Fibroblast of lung (primary cell): Measurements from ENCODE around the gene TSPAN11. TPM values are rescaled to one million over a fixed set of nuclear protein-coding genes. Genes with fewer than 3 reads are reported as not detected.
"Not testable (repeated sequence)": the region's sequence is repeated elsewhere in the genome, so short reads cannot be mapped to it uniquely, and the experiment has no call there.

Experiments
- DNase-seq, 2 donors: peaks; one replicate each; pipeline versions ENCODE4 v3.0.0 to v3.0.0-alpha.2; 2010; ENCODE audit warnings: low read depth in 2 of 2
- H2AFZ ChIP-seq: 2 replicates; pipeline ENCODE4 v1.5.1; 2012; ENCODE audit warnings: low read length, control low read depth, inconsistent platforms
- H3K27ac ChIP-seq: 2 replicates; pipeline ENCODE4 v1.5.1; 2011; ENCODE audit warnings: low read length, control low read depth; ENCODE audit not compliant: insufficient read depth
- H3K27me3 ChIP-seq: 2 replicates; pipeline ENCODE4 v1.5.1; 2011; ENCODE audit warnings: mild to moderate bottlenecking, low read length; ENCODE audit not compliant: control insufficient read depth, insufficient read depth
- H3K36me3 ChIP-seq: 2 replicates; pipeline ENCODE4 v1.5.1; 2011; ENCODE audit warnings: low read length; ENCODE audit not compliant: control insufficient read depth, insufficient read depth
- H3K4me1 ChIP-seq: 2 replicates; pipeline ENCODE4 v1.5.1; 2011; ENCODE audit warnings: low read length; ENCODE audit not compliant: control insufficient read depth, insufficient read depth; ENCODE audit errors: extremely low read depth
- H3K4me2 ChIP-seq: 2 replicates; pipeline ENCODE4 v1.5.1; 2011; ENCODE audit warnings: low read length, control low read depth; ENCODE audit not compliant: insufficient read depth; ENCODE audit errors: extremely low read depth
- H3K4me3 ChIP-seq, 4 experiments: fragments of 200-600 bp in 1 of 4; sonication (generic) in 1 of 4; replicated peaks in 1 of 4; 2 replicates each; pipeline ENCODE4 v1.5.1; 2011 to 2016; ENCODE audit warnings: low read length in 4 of 4, low read depth in 3 of 4, mild to moderate bottlenecking in 3 of 4, control low read depth in 2 of 4, inconsistent platforms in 1 of 4, mixed read lengths in 1 of 4; ENCODE audit not compliant: insufficient read depth in 1 of 4; ENCODE audit errors: control extremely low read depth in 1 of 4
- H3K79me2 ChIP-seq: 2 replicates; pipeline ENCODE4 v1.5.1; 2012; ENCODE audit warnings: mild to moderate bottlenecking, low read length, inconsistent platforms; ENCODE audit not compliant: control insufficient read depth, insufficient read depth
- H3K9ac ChIP-seq: 2 replicates; pipeline ENCODE4 v1.5.1; 2011; ENCODE audit warnings: mild to moderate bottlenecking, low read length, control low read depth; ENCODE audit not compliant: insufficient read depth
- H3K9me3 ChIP-seq: 2 replicates; pipeline ENCODE4 v1.5.1; 2012; ENCODE audit warnings: low read depth, low read length; ENCODE audit not compliant: control insufficient read depth, insufficient read depth
- H4K20me1 ChIP-seq: 2 replicates; pipeline ENCODE4 v1.5.1; 2011; ENCODE audit warnings: low read length; ENCODE audit not compliant: control insufficient read depth, insufficient read depth; ENCODE audit errors: extremely low read depth
- CTCF ChIP-seq, 2 donors: IDR thresholded peaks in 1 of 2; conservative IDR thresholded peaks in 1 of 2; 1 replicate in 1 of 2; 2 replicates in 1 of 2; pipeline ENCODE4 v1.5.1; 2011 to 2012; ENCODE audit warnings: low read length in 2 of 2, control low read depth in 1 of 2, inconsistent platforms in 1 of 2, low read depth in 1 of 2, mild to moderate bottlenecking in 1 of 2
- EZH2 ChIP-seq: IDR thresholded peaks from 2 replicates; pipeline ENCODE4 v1.5.1; 2012; ENCODE audit warnings: low read length, control low read depth, mild to moderate bottlenecking; ENCODE audit errors: missing control alignments
- polyA plus RNA-seq, 2 donors: library from polyadenylated mRNA; depleted of rRNA in 1 of 2; stranded (reverse) in 1 of 2; unstranded in 1 of 2; fragments of >200 nt; gene quantifications; 2 replicates each; pipeline ENCODE4 v1.2.1, GENCODE V29; 2011 to 2012; ENCODE audit warnings: missing spikeins in 1 of 2
- total RNA-seq: library from RNA; depleted of rRNA; stranded (reverse); fragments of >200 nt; gene quantifications from 2 replicates; pipeline ENCODE4 v1.2.1, GENCODE V29; 2014

Gene TSPAN11
- total and polyA plus RNA-seq, 2 donors (not counting 1 experiment from before 2014, with no cell fraction given) = 0.02 to 2.6 TPM

GRCh38 chr12:31009976-31010375, 83.4 kb downstream of the TSPAN11 start:
- TF ChIP-seq EZH2 (no peak), CTCF (conservative IDR thresholded peaks at IDR 0.05 in 1 of 2, IDR thresholded peaks at IDR 0.05 in 1 of 2; ENCODE audit: low read depth in 1 of 2, low read length in 2 of 2) (no peak)
- Histone ChIP-seq H3K4me2 (no peak overlapping the region), H3K9me3 (no peaks in the 10 kb centered on the region), H3K36me3 (no peaks in the 10 kb centered on the region), H3K79me2 (no peaks in the 10 kb centered on the region), H3K9ac (no peak overlapping the region), H4K20me1 (no peaks in the 10 kb centered on the region), H3K27ac (no peak overlapping the region), H2AFZ (no peak overlapping the region), H3K27me3 (no peaks in the 10 kb centered on the region), H3K4me3 (no peak overlapping the region), H3K4me1 (no peaks in the 10 kb centered on the region)
- no peak for DNase-seq

- H4K20me1 ChIP-seq = no peaks in the 10 kb centered on the region
- TF ChIP-seq CTCF (conservative IDR thresholded peaks at IDR 0.05 in 1 of 2, IDR thresholded peaks at IDR 0.05 in 1 of 2; ENCODE audit: low read depth in 1 of 2, low read length in 2 of 2) (no peak), EZH2 (no peak)
- H3K9me3 ChIP-seq = no peaks in the 10 kb centered on the region
- H3K4me1 ChIP-seq = no peaks in the 10 kb centered on the region
- no peak overlapping the region for H2AFZ ChIP-seq
- H3K27me3 ChIP-seq = no peaks in the 10 kb centered on the region
- no peak overlapping the region for H3K9ac ChIP-seq
- no peak overlapping the region for H3K27ac ChIP-seq
- no peak for DNase-seq
- no peaks in the 10 kb centered on the region for H3K36me3 ChIP-seq
- H3K4me2 ChIP-seq = no peak overlapping the region
- no peak overlapping the region for H3K4me3 ChIP-seq
- no peaks in the 10 kb centered on the region for H3K79me2 ChIP-seq
Measured at GRCh38 chr12:31011336-31011735, 84.8 kb downstream of the TSPAN11 start.

- H3K9ac ChIP-seq = no peak overlapping the region
- H3K79me2 ChIP-seq = no peaks in the 10 kb centered on the region
- H3K27ac ChIP-seq = no peak overlapping the region
- H3K36me3 ChIP-seq = no peaks in the 10 kb centered on the region
- H4K20me1 ChIP-seq = no peaks in the 10 kb centered on the region
- no peak overlapping the region for H3K4me3 ChIP-seq
- H3K27me3 ChIP-seq = no peaks in the 10 kb centered on the region
- no peak overlapping the region for H3K4me2 ChIP-seq
- no peaks in the 10 kb centered on the region for H3K4me1 ChIP-seq
- TF ChIP-seq CTCF (conservative IDR thresholded peaks at IDR 0.05 in 1 of 2, IDR thresholded peaks at IDR 0.05 in 1 of 2; ENCODE audit: low read depth in 1 of 2, low read length in 2 of 2) = peak in 1 of 2 donors; percentile 28
- no peak for TF ChIP-seq EZH2
- H2AFZ ChIP-seq = no peak overlapping the region
- H3K9me3 ChIP-seq = no peaks in the 10 kb centered on the region
- DNase-seq = no peak
Measured at GRCh38 chr12:31011746-31012566, 85.4 kb downstream of the TSPAN11 start.

- H3K36me3 ChIP-seq, H3K9me3 ChIP-seq, H3K9ac ChIP-seq, H4K20me1 ChIP-seq, H3K27me3 ChIP-seq, H3K4me1 ChIP-seq, H3K4me2 ChIP-seq, H3K79me2 ChIP-seq, H3K4me3 ChIP-seq, H3K27ac ChIP-seq, H2AFZ ChIP-seq, DNase-seq: not testable (repeated sequence)
Measured at GRCh38 chr12:31012567-31012891, 86.0 kb downstream of the TSPAN11 start.
